ENCODE data around the gene CD55. TPM values are rescaled to one million over a fixed set of nuclear protein-coding genes. Genes with fewer than 3 reads are reported as not detected.

The CD55 gene
- total and polyA plus RNA-seq, 4 donors, result 20.2 to 86.7 (median 57.2) TPM

GRCh38 chr1:207331354-207332313 lies 10.2 kb downstream of the CD55 start:
- intact Hi-C loops (cut with DNase I), result no loop called here
- no peak overlapping the region for H3K4me3 ChIP-seq (ENCODE audit: low read length in 2 of 2)
- ATAC-seq (ENCODE audit: low FRiP score) (no peak), DNase-seq (no peak)
- no peaks in the 10 kb centered on the region for H3K9me3 ChIP-seq (ENCODE audit: control insufficient read depth, low read length)
- no peaks in the 10 kb centered on the region for H3K27me3 ChIP-seq (ENCODE audit: control insufficient read depth in 1 of 2, insufficient read depth in 2 of 2, low read length in 1 of 2)
- 57 to 81% methylated on average over 4 of the region's 4 CpGs for WGBS, 2 donors
- H3K4me1 ChIP-seq (ENCODE audit: control insufficient read depth in 1 of 2, insufficient read depth in 2 of 2, low read length in 2 of 2), result no peaks in the 10 kb centered on the region
- peaks cover 0 to 8% of the 10 kb centered on the region in 2 donors for H3K36me3 ChIP-seq (ENCODE audit: control insufficient read depth in 1 of 2, insufficient read depth in 2 of 2, low read length in 1 of 2)
- H3K27ac ChIP-seq (ENCODE audit: low read depth in 1 of 2, low read length in 2 of 2), result no peak overlapping the region

- Histone ChIP-seq H3K4me1 (ENCODE audit: control insufficient read depth in 1 of 2, insufficient read depth in 2 of 2, low read length in 2 of 2) (no peaks in the 10 kb centered on the region), H3K36me3 (ENCODE audit: control insufficient read depth in 1 of 2, insufficient read depth in 2 of 2, low read length in 1 of 2) (peaks cover 0 to 11% of the 10 kb centered on the region in 2 donors), H3K9me3 (ENCODE audit: control insufficient read depth, low read length) (no peaks in the 10 kb centered on the region), H3K27ac (ENCODE audit: low read depth in 1 of 2, low read length in 2 of 2) (no peak overlapping the region), H3K27me3 (ENCODE audit: control insufficient read depth in 1 of 2, insufficient read depth in 2 of 2, low read length in 1 of 2) (no peaks in the 10 kb centered on the region), H3K4me3 (ENCODE audit: low read length in 2 of 2) (no peak overlapping the region)
- 65 to 95% methylated on average over 3 of the region's 3 CpGs for WGBS, 2 donors
- no peak for DNase-seq
- intact Hi-C loops (cut with DNase I), result no loop called here
- ATAC-seq (ENCODE audit: low FRiP score), result no peak
Observed at GRCh38 chr1:207333009-207333600, 11.6 kb downstream of the CD55 start.

GRCh38 chr1:207333620-207334019 lies 12.1 kb downstream of the CD55 start:
- DNase-seq, result no peak
- Histone ChIP-seq H3K4me3 (ENCODE audit: low read length in 2 of 2) (no peak overlapping the region), H3K27me3 (ENCODE audit: control insufficient read depth in 1 of 2, insufficient read depth in 2 of 2, low read length in 1 of 2) (no peaks in the 10 kb centered on the region), H3K27ac (ENCODE audit: low read depth in 1 of 2, low read length in 2 of 2) (no peak overlapping the region), H3K9me3 (ENCODE audit: control insufficient read depth, low read length) (no peaks in the 10 kb centered on the region), H3K36me3 (ENCODE audit: control insufficient read depth in 1 of 2, insufficient read depth in 2 of 2, low read length in 1 of 2) (peaks cover 0 to 11% of the 10 kb centered on the region in 2 donors), H3K4me1 (ENCODE audit: control insufficient read depth in 1 of 2, insufficient read depth in 2 of 2, low read length in 2 of 2) (no peaks in the 10 kb centered on the region)
- intact Hi-C loops (cut with DNase I), result no loop called here
- no peak for ATAC-seq (ENCODE audit: low FRiP score)
- whole genome bisulfite sequencing, 2 donors, result 91 to 95% methylated on average over 1 of the region's 1 CpG

DNA sequence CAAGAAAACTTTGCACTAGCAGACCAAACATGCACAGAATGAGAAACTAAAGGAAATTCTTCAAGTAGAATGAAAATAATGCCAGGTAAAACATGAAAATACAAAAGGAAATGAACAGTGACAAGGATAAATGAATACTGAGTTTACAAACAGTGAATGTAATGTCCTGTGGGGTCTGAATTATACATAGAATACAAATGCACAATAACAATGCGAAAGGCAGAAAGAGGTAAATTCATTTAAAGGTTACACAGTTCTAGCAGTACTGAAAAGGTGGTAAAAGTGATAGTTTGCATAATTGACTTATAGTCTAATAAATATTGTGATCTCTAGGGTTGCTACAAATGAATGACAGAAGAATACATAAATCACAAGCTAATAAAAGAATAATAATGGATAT lies 12.9 kb downstream of the CD55 start:
- ATAC-seq (ENCODE audit: low FRiP score) (no peak), DNase-seq (no peak)
- WGBS, 2 donors, result 97 to 98% methylated on average over 1 of the region's 1 CpG
- Histone ChIP-seq H3K36me3 (ENCODE audit: control insufficient read depth in 1 of 2, insufficient read depth in 2 of 2, low read length in 1 of 2) (peaks cover 0 to 8% of the 10 kb centered on the region in 2 donors), H3K27ac (ENCODE audit: low read depth in 1 of 2, low read length in 2 of 2) (no peak overlapping the region), H3K27me3 (ENCODE audit: control insufficient read depth in 1 of 2, insufficient read depth in 2 of 2, low read length in 1 of 2) (no peaks in the 10 kb centered on the region), H3K9me3 (ENCODE audit: control insufficient read depth, low read length) (no peaks in the 10 kb centered on the region), H3K4me3 (ENCODE audit: low read length in 2 of 2) (no peak overlapping the region), H3K4me1 (ENCODE audit: control insufficient read depth in 1 of 2, insufficient read depth in 2 of 2, low read length in 2 of 2) (no peaks in the 10 kb centered on the region)
- intact Hi-C loops (cut with DNase I), result no loop called here

GRCh38 chr1:207335138-207335537 lies 13.7 kb downstream of the CD55 start:
- WGBS, 2 donors, result 96 to 99% methylated on average over 3 of the region's 3 CpGs

GRCh38 chr1:207335695-207336363 lies 14.4 kb downstream of the CD55 start:
- WGBS, 2 donors, result 87 to 90% methylated on average over 6 of the region's 6 CpGs
- Histone ChIP-seq H3K27ac (ENCODE audit: low read depth in 1 of 2, low read length in 2 of 2) (no peak overlapping the region), H3K9me3 (ENCODE audit: control insufficient read depth, low read length) (no peaks in the 10 kb centered on the region), H3K4me1 (ENCODE audit: control insufficient read depth in 1 of 2, insufficient read depth in 2 of 2, low read length in 2 of 2) (no peaks in the 10 kb centered on the region), H3K27me3 (ENCODE audit: control insufficient read depth in 1 of 2, insufficient read depth in 2 of 2, low read length in 1 of 2) (no peaks in the 10 kb centered on the region), H3K36me3 (ENCODE audit: control insufficient read depth in 1 of 2, insufficient read depth in 2 of 2, low read length in 1 of 2) (peaks cover 0 to 10% of the 10 kb centered on the region in 2 donors), H3K4me3 (ENCODE audit: low read length in 2 of 2) (no peak overlapping the region)
- intact Hi-C loops (cut with DNase I), result no loop called here
- no peak for DNase-seq
- ATAC-seq (ENCODE audit: low FRiP score), result peak; percentile 57

More at GRCh38 chr1:207335138-207335537, 13.7 kb downstream of the CD55 start:
- peaks cover 0 to 8% of the 10 kb centered on the region in 2 donors for H3K36me3 ChIP-seq (ENCODE audit: control insufficient read depth in 1 of 2, insufficient read depth in 2 of 2, low read length in 1 of 2)
- DNase-seq, result no peak
- no peaks in the 10 kb centered on the region for H3K9me3 ChIP-seq (ENCODE audit: control insufficient read depth, low read length)
- no peaks in the 10 kb centered on the region for H3K4me1 ChIP-seq (ENCODE audit: control insufficient read depth in 1 of 2, insufficient read depth in 2 of 2, low read length in 2 of 2)
- H3K27me3 ChIP-seq (ENCODE audit: control insufficient read depth in 1 of 2, insufficient read depth in 2 of 2, low read length in 1 of 2), result no peaks in the 10 kb centered on the region
- H3K27ac ChIP-seq (ENCODE audit: low read depth in 1 of 2, low read length in 2 of 2), result no peak overlapping the region
- H3K4me3 ChIP-seq (ENCODE audit: low read length in 2 of 2), result no peak overlapping the region
- intact Hi-C loops (cut with DNase I), result no loop called here
- ATAC-seq (ENCODE audit: low FRiP score), result no peak

DNA sequence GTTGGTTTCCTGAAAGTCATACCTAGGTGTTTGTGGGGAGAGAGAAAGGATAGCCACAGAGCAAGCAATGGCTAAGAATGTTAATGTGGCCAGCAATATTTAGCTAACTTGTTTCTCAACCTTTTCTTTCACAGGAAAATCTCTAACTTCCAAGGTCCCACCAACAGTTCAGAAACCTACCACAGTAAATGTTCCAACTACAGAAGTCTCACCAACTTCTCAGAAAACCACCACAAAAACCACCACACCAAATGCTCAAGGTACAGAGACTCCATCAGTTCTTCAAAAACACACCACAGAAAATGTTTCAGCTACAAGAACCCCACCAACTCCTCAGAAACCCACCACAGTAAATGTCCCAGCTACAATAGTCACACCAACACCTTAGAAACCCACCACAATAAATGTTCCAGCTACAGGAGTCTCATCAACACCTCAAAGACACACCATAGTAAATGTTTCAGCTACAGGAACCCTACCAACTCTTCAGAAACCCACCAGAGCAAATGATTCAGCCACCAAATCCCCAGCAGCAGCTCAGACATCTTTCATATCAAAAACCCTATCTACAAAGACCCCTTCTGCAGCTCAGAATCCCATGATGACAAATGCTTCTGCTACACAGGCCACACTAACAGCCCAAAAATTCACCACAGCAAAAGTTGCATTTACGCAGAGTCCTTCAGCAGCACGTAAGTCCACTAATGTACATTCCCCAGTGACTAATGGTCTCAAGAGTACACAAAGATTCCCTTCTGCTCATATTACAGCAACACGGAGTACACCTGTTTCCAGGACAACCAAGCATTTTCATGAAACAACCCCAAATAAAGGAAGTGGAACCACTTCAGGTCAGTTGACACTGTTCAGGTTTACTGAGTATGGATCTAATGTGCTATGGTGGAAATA lies 15.3 kb downstream of the CD55 start:
- ATAC-seq (ENCODE audit: low FRiP score) (no peak), DNase-seq (no peak)
- peaks cover 0 to 10% of the 10 kb centered on the region in 2 donors for H3K36me3 ChIP-seq (ENCODE audit: control insufficient read depth in 1 of 2, insufficient read depth in 2 of 2, low read length in 1 of 2)
- H3K9me3 ChIP-seq (ENCODE audit: control insufficient read depth, low read length), result no peaks in the 10 kb centered on the region
- intact Hi-C loops (cut with DNase I), result no loop called here
- WGBS, 2 donors, result 50 to 51% methylated on average over 3 of the region's 3 CpGs
- no peaks in the 10 kb centered on the region for H3K27me3 ChIP-seq (ENCODE audit: control insufficient read depth in 1 of 2, insufficient read depth in 2 of 2, low read length in 1 of 2)
- no peak overlapping the region for H3K27ac ChIP-seq (ENCODE audit: low read depth in 1 of 2, low read length in 2 of 2)
- H3K4me3 ChIP-seq (ENCODE audit: low read length in 2 of 2), result no peak overlapping the region
- H3K4me1 ChIP-seq (ENCODE audit: control insufficient read depth in 1 of 2, insufficient read depth in 2 of 2, low read length in 2 of 2), result no peaks in the 10 kb centered on the region

- no peaks in the 10 kb centered on the region for H3K27me3 ChIP-seq (ENCODE audit: control insufficient read depth in 1 of 2, insufficient read depth in 2 of 2, low read length in 1 of 2)
- intact Hi-C loops (cut with DNase I), result no loop called here
- no peaks in the 10 kb centered on the region for H3K4me1 ChIP-seq (ENCODE audit: control insufficient read depth in 1 of 2, insufficient read depth in 2 of 2, low read length in 2 of 2)
- no peaks in the 10 kb centered on the region for H3K9me3 ChIP-seq (ENCODE audit: control insufficient read depth, low read length)
- H3K36me3 ChIP-seq (ENCODE audit: control insufficient read depth in 1 of 2, insufficient read depth in 2 of 2, low read length in 1 of 2), result peaks cover 0 to 2% of the 10 kb centered on the region in 2 donors
- no peak overlapping the region for H3K27ac ChIP-seq (ENCODE audit: low read depth in 1 of 2, low read length in 2 of 2)
- ATAC-seq (ENCODE audit: low FRiP score), result no peak
- 89 to 97% methylated on average over 1 of the region's 1 CpG for WGBS, 2 donors
- DNase-seq, result no peak
- H3K4me3 ChIP-seq (ENCODE audit: low read length in 2 of 2), result no peak overlapping the region
Observed at GRCh38 chr1:207342332-207342731, 20.9 kb downstream of the CD55 start.
